ENCODE data around the gene ZNF837.

DNA sequence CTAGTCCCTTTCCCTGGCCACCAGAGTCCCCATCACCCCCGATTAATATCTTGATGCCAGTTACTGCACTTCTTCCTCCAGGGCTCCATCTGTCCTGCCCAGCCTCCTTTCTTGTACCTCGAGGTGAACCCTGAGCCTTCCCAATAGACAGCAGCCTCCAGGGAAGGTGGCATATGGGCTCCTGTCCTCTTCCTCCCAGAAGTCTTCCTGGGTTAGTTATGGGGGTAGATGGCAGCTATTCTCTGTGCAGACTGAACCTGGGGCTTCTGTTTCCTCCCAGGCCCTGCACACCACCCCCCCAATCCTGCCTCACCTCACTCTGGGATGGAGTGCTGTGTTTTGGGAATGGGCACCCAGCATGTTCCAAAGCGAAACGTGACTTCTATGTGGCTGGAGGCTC is 17.3 kb upstream of the ZNF837 start:
- TF ChIP-seq POLR2AphosphoS5 (IDR thresholded peaks at IDR 0.05): no peak
- no peak for TF ChIP-seq CTCF (IDR thresholded peaks at IDR 0.05)
- TF ChIP-seq POLR2A (IDR thresholded peaks at IDR 0.05): no peak
- no peak for TF ChIP-seq EP300 (IDR thresholded peaks at IDR 0.05)

All from stomach (tissue), 4 donors.